ENCODE data around the gene PANX2. TPM values are rescaled to one million over a fixed set of nuclear protein-coding genes. Genes with fewer than 3 reads are reported as not detected.
A peak's percentile ranks its signal among the peaks of the same experiment; 100 is the strongest.

Gene PANX2
- total and polyA plus RNA-seq, 2 of the 13 experiments (the other 11 are each of a cell fraction or from before 2014, with no cell fraction given) = 0.15 to 1.1 TPM

DNA sequence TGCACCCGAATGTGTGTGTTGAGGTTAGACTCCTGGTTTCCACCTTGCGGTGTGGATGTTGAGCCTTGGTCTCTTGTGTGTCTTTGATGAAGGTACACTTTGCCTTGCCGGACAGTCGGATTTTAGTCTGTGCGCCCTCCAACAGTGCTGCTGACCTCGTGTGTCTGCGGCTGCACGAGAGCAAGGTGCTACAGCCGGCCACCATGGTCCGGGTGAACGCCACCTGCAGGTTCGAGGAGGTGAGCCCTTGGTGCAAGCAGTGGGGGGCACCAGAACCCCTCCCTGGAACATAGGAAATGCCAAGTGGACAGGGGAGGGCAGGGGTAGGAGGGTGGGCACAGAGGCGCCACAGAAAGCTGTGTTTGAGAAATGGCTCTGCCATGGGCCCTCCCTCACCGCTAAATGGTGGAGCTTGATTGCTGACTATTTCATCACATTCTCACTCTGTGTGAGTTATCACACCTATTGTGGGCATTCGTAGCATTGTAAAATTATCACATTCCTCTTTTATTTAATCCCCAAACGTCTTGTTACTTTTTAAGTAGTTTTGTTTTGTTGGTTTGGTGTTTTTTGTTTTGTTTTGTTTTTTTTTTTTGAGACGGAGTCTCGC, 26.4 kb upstream of the PANX2 start (continued):
- no peak for TF ChIP-seq FIP1L1 (IDR thresholded peaks at IDR 0.05; ENCODE audit: borderline replicate concordance, insufficient read depth, low read depth, low read length)
- TF ChIP-seq RBM22 (optimal IDR thresholded peaks at IDR 0.05; ENCODE audit: low read length) = no peak
- TF ChIP-seq MYNN (CRISPR knock-in tag; IDR thresholded peaks at IDR 0.05; ENCODE audit: low read depth) = no peak
- TF ChIP-seq HES4 (CRISPR knock-in tag; IDR thresholded peaks at IDR 0.05; ENCODE audit: borderline replicate concordance) = no peak
- no peak for TF ChIP-seq ZNF337 (CRISPR knock-in tag; IDR thresholded peaks at IDR 0.05; ENCODE audit: borderline replicate concordance, low read depth)
- no peak for TF ChIP-seq EZH2 (conservative IDR thresholded peaks at IDR 0.05; ENCODE audit: low read depth, low read length)
- TF ChIP-seq CREB1 (IDR thresholded peaks at IDR 0.05) = no peak
- no peak for TF ChIP-seq CREB1 (CRISPR knock-in tag; IDR thresholded peaks at IDR 0.05)
- no peak for TF ChIP-seq MAFK (conservative IDR thresholded peaks at IDR 0.05 in 1 of 2, IDR thresholded peaks at IDR 0.05 in 1 of 2; ENCODE audit: low read length in 2 of 2)
- no peak for TF ChIP-seq NR2F6 (IDR thresholded peaks at IDR 0.05)
- peak; percentile 34; the same call in 1 of the 2 replicates for TF ChIP-seq NR2F6 (CRISPR knock-in tag; IDR thresholded peaks at IDR 0.05)
- peak; percentile 77; the same call in 1 of the 2 replicates for TF ChIP-seq ZBTB7B (CRISPR knock-in tag; IDR thresholded peaks at IDR 0.05)
- TF ChIP-seq, protein P1, sequence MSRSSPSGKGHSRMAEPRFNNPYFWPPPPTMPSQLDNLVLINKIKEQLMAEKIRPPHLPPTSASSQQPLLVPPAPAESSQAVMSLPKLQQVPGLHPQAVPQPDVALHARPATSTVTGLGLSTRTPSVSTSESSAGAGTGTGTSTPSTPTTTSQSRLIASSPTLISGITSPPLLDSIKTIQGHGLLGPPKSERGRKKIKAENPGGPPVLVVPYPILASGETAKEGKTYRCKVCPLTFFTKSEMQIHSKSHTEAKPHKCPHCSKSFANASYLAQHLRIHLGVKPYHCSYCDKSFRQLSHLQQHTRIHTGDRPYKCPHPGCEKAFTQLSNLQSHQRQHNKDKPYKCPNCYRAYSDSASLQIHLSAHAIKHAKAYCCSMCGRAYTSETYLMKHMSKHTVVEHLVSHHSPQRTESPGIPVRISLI (CRISPR knock-in tag; IDR thresholded peaks at IDR 0.05; ENCODE audit: borderline replicate concordance) = no peak
- TF ChIP-seq, protein P2, sequence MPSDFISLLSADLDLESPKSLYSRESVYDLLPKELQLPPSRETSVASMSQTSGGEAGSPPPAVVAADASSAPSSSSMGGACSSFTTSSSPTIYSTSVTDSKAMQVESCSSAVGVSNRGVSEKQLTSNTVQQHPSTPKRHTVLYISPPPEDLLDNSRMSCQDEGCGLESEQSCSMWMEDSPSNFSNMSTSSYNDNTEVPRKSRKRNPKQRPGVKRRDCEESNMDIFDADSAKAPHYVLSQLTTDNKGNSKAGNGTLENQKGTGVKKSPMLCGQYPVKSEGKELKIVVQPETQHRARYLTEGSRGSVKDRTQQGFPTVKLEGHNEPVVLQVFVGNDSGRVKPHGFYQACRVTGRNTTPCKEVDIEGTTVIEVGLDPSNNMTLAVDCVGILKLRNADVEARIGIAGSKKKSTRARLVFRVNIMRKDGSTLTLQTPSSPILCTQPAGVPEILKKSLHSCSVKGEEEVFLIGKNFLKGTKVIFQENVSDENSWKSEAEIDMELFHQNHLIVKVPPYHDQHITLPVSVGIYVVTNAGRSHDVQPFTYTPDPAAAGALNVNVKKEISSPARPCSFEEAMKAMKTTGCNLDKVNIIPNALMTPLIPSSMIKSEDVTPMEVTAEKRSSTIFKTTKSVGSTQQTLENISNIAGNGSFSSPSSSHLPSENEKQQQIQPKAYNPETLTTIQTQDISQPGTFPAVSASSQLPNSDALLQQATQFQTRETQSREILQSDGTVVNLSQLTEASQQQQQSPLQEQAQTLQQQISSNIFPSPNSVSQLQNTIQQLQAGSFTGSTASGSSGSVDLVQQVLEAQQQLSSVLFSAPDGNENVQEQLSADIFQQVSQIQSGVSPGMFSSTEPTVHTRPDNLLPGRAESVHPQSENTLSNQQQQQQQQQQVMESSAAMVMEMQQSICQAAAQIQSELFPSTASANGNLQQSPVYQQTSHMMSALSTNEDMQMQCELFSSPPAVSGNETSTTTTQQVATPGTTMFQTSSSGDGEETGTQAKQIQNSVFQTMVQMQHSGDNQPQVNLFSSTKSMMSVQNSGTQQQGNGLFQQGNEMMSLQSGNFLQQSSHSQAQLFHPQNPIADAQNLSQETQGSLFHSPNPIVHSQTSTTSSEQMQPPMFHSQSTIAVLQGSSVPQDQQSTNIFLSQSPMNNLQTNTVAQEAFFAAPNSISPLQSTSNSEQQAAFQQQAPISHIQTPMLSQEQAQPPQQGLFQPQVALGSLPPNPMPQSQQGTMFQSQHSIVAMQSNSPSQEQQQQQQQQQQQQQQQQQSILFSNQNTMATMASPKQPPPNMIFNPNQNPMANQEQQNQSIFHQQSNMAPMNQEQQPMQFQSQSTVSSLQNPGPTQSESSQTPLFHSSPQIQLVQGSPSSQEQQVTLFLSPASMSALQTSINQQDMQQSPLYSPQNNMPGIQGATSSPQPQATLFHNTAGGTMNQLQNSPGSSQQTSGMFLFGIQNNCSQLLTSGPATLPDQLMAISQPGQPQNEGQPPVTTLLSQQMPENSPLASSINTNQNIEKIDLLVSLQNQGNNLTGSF (CRISPR knock-in tag; IDR thresholded peaks at IDR 0.05) = no peak
- no peak for TF ChIP-seq FOSL1 (CRISPR knock-in tag; IDR thresholded peaks at IDR 0.05; ENCODE audit: borderline replicate concordance)
- no peak; the same call in 1 of the 2 replicates for TF ChIP-seq HNF4A (CRISPR knock-in tag; IDR thresholded peaks at IDR 0.05)
- no peak for TF ChIP-seq ZNF282 (IDR thresholded peaks at IDR 0.05; ENCODE audit: partially characterized antibody)
- TF ChIP-seq ZNF446 (CRISPR knock-in tag; IDR thresholded peaks at IDR 0.05) = no peak
- TF ChIP-seq, protein P3, sequence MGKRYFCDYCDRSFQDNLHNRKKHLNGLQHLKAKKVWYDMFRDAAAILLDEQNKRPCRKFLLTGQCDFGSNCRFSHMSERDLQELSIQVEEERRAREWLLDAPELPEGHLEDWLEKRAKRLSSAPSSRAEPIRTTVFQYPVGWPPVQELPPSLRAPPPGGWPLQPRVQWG (CRISPR knock-in tag; IDR thresholded peaks at IDR 0.05; ENCODE audit: borderline replicate concordance, low read depth) = no peak
- TF ChIP-seq ZFYVE20 (CRISPR knock-in tag; IDR thresholded peaks at IDR 0.05; ENCODE audit: borderline replicate concordance, low read depth) = no peak
- TF ChIP-seq ZNF501 (CRISPR knock-in tag; IDR thresholded peaks at IDR 0.05) = 0 out of 2 replicates have a peak, but pooled peaks have one; percentile 27
- TF ChIP-seq CENPT (CRISPR knock-in tag; IDR thresholded peaks at IDR 0.05; ENCODE audit: low read depth) = no peak
- TF ChIP-seq MIXL1 (CRISPR knock-in tag; IDR thresholded peaks at IDR 0.05) = no peak
- TF ChIP-seq ZNF30 (CRISPR knock-in tag; IDR thresholded peaks at IDR 0.05) = no peak
- TF ChIP-seq PHF21A (CRISPR knock-in tag; IDR thresholded peaks at IDR 0.05) = no peak
- TF ChIP-seq LCORL (IDR thresholded peaks at IDR 0.05) = no peak
- no peak for TF ChIP-seq LCORL (CRISPR knock-in tag; IDR thresholded peaks at IDR 0.05)

Data from HepG2 (cell line).